Spleen (tissue), 11 donors: ENCODE data around the gene FNDC3A. TPM values are rescaled to one million over a fixed set of nuclear protein-coding genes. Genes with fewer than 3 reads are reported as not detected.

Experiments used
- DNase-seq: peaks from one replicate; pipeline ENCODE4 v3.0.0-alpha.2; 2020
- H3K27ac ChIP-seq, 8 donors: fragments of 200-600 bp; sonication (generic) in 7 of 8; 1 replicate in 4 of 8; 2 replicates in 4 of 8; pipeline versions ENCODE4 v1.5.0 to v1.8.0; 2016 to 2021; ENCODE audit warnings: inconsistent platforms in 4 of 8, mild to moderate bottlenecking in 4 of 8, moderate library complexity in 1 of 8
- H3K27me3 ChIP-seq, 7 donors: fragments of 200-600 bp; sonication (generic) in 6 of 7; replicated peaks in 1 of 7; 1 replicate in 4 of 7; 2 replicates in 3 of 7; pipeline versions ENCODE4 v1.5.0 to v1.8.0; 2016 to 2021; ENCODE audit warnings: inconsistent platforms in 3 of 7, mild to moderate bottlenecking in 1 of 7
- H3K36me3 ChIP-seq, 6 donors: fragments of 200-600 bp; sonication (generic) in 5 of 6; 1 replicate in 4 of 6; 2 replicates in 2 of 6; pipeline versions ENCODE4 v1.5.0 to v1.8.0; 2016 to 2021; ENCODE audit warnings: inconsistent platforms in 2 of 6
- H3K4me1 ChIP-seq, 6 donors: fragments of 200-600 bp; sonication (generic) in 5 of 6; 1 replicate in 3 of 6; 2 replicates in 3 of 6; pipeline versions ENCODE4 v1.5.0 to v1.8.0; 2016 to 2021; ENCODE audit warnings: inconsistent platforms in 3 of 6
- H3K4me3 ChIP-seq, 8 donors: fragments of 200-600 bp; sonication (generic) in 7 of 8; 1 replicate in 4 of 8; 2 replicates in 4 of 8; pipeline versions ENCODE4 v1.5.0 to v1.8.0; 2016 to 2021; ENCODE audit warnings: inconsistent platforms in 4 of 8, mild to moderate bottlenecking in 4 of 8, moderate library complexity in 2 of 8
- H3K9me3 ChIP-seq, 8 donors: fragments of 200-600 bp; sonication (generic) in 7 of 8; 1 replicate in 4 of 8; 2 replicates in 4 of 8; pipeline versions ENCODE4 v1.5.0 to v1.8.0; 2016 to 2021; ENCODE audit warnings: inconsistent platforms in 4 of 8
- POLR2A ChIP-seq, 3 donors: fragments of 450-650 bp; IDR thresholded peaks; one replicate each; pipeline ENCODE4 v1.5.1; 2017; ENCODE audit warnings: antibody characterized with exemption in 3 of 3, mild to moderate bottlenecking in 1 of 3
- POLR2AphosphoS5 ChIP-seq, 3 donors: sonication (generic); formaldehyde crosslinking; IDR thresholded peaks; one replicate each; pipeline ENCODE4 v1.5.1; 2017; ENCODE audit warnings: antibody characterized with exemption in 3 of 3
- WGBS, 5 donors: extraction: QIAGEN DNeasy Blood & Tissue Kit in 3 of 5; methylation state at CpG; one replicate each; pipeline versions ENCODE4 v1.1.5 to v1.1.7; 2013 to 2018; 5-methylcytosine and 5-hydroxymethylcytosine counted together
- intact Hi-C: fragments of 100-400 bp; cut with DNase I; formaldehyde crosslinking; loops from one replicate; pipeline ENCODE4 v1.15.0; 2023; ENCODE audit warnings: low total_unique reads
- polyA plus RNA-seq, 3 donors: library from polyadenylated mRNA; stranded (reverse); fragments of 200-250 nt; gene quantifications; one replicate each; pipeline ENCODE4 v1.2.1, GENCODE V29; 2013
- total RNA-seq, 7 donors: library from RNA; depleted of rRNA in 3 of 7; stranded (reverse); fragments of >200 nt in 3 of 7; fragmentation: NEBNext Ultra II Directional in 4 of 7; extraction: Animal tissue kit (Norgen Biotek cat#: 25700) in 4 of 7; gene quantifications; one replicate each; pipeline versions ENCODE4 v1.1.0 to v1.2.1, GENCODE V29; 2016 to 2021
- TF ChIP-seq, protein P1 (sequence below), 11 experiments: fragments of 200-600 bp in 7 of 11; fragments of 450-650 bp in 4 of 11; sonication (generic) in 4 of 11; IDR thresholded peaks in 8 of 11; conservative IDR thresholded peaks in 3 of 11; 1 replicate in 7 of 11; 2 replicates in 4 of 11; pipeline versions ENCODE4 v1.4.0 to v1.8.0; 2016 to 2021; ENCODE audit warnings: antibody characterized with exemption in 11 of 11, inconsistent platforms in 4 of 11, mild to moderate bottlenecking in 1 of 11
- donor health status: healthy with polysubstance abuse.
- donor health status: DM: no; HTN: no; CAD: no; lungs with moderate emphysema.
- donor health status: DM: no; HTN: no; CAD: no.
- donor health status: Bipolar disorder and iron deficiency.
- donor health status: healthy.
- donor health status: DM: no; HTN: no; CAD: no.
- donor health status: DM: yes; HTN: yes; CAD: no.

The FNDC3A gene
- total and polyA plus RNA-seq, 10 donors = 11.2 to 83.7 (median 53.8) TPM

DNA sequence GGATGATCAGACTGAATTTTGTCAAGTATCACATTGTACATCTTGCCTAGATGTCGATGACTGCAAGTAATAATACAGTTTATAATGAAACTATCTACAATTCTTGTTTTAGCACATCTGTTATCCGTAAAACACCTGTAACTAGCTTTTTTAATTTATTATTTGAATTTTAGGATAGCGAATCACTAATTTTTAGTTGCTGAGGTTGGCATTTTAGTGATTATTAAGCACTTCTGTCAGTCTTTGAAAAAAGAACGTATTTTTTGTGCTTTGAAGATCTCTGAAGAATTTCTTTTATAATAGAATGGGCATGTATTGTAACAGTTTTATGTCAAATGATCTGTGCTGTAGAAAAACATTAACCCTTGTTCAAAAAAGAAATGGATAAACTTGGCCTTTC lies 232.9 kb downstream of the FNDC3A start:
- TF ChIP-seq POLR2A (IDR thresholded peaks at IDR 0.05) = no peak
- no peak for TF ChIP-seq POLR2AphosphoS5 (IDR thresholded peaks at IDR 0.05)
- TF ChIP-seq, protein P1, sequence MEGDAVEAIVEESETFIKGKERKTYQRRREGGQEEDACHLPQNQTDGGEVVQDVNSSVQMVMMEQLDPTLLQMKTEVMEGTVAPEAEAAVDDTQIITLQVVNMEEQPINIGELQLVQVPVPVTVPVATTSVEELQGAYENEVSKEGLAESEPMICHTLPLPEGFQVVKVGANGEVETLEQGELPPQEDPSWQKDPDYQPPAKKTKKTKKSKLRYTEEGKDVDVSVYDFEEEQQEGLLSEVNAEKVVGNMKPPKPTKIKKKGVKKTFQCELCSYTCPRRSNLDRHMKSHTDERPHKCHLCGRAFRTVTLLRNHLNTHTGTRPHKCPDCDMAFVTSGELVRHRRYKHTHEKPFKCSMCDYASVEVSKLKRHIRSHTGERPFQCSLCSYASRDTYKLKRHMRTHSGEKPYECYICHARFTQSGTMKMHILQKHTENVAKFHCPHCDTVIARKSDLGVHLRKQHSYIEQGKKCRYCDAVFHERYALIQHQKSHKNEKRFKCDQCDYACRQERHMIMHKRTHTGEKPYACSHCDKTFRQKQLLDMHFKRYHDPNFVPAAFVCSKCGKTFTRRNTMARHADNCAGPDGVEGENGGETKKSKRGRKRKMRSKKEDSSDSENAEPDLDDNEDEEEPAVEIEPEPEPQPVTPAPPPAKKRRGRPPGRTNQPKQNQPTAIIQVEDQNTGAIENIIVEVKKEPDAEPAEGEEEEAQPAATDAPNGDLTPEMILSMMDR (IDR thresholded peaks at IDR 0.05 in 8 of 11, conservative IDR thresholded peaks at IDR 0.05 in 3 of 11) = no peak
- no peaks in the 10 kb centered on the region for H3K27me3 ChIP-seq
- H3K4me1 ChIP-seq = peaks cover 0 to 5% (median 3%) of the 10 kb centered on the region in 6 donors
- H3K4me3 ChIP-seq = no peak overlapping the region
- intact Hi-C loops = no loop called here
- no peak overlapping the region for H3K27ac ChIP-seq
- 92 to 98% (median 96%) methylated on average over 4 of the region's 4 CpGs for WGBS, 5 donors
- peaks cover 0 to 69% (median 32%) of the 10 kb centered on the region in 6 donors for H3K36me3 ChIP-seq
- no peaks in the 10 kb centered on the region for H3K9me3 ChIP-seq
- no peak for DNase-seq

DNA sequence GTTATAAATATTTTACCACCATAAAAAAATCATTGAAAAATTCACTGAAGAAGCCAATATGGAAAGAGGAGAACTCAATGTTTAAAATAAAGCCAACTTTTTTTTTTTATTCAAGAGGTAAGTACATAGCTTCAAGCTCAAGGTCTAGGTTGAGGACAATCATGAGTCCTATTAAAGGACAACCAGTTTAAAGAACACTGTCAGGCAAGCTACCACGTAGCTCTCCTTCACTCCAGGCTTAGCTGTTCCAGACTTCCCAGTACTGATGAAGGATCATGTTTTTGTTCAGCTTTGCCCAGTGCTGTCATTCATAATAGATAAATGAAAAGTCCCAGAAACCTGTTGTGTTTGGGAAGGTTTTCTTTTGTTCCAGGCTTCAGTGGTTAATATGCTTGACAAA lies 234.4 kb downstream of the FNDC3A start:
- no peaks in the 10 kb centered on the region for H3K27me3 ChIP-seq
- H3K9me3 ChIP-seq = no peaks in the 10 kb centered on the region
- peaks cover 0 to 20% (median 10%) of the 10 kb centered on the region in 6 donors for H3K4me1 ChIP-seq
- DNase-seq = no peak
- H3K4me3 ChIP-seq = no peak overlapping the region
- peaks cover 0 to 54% (median 25%) of the 10 kb centered on the region in 6 donors for H3K36me3 ChIP-seq
- intact Hi-C loops = no loop called here
- TF ChIP-seq, protein P1 (IDR thresholded peaks at IDR 0.05 in 8 of 11, conservative IDR thresholded peaks at IDR 0.05 in 3 of 11) = no peak
- TF ChIP-seq POLR2A (IDR thresholded peaks at IDR 0.05) (no peak), POLR2AphosphoS5 (IDR thresholded peaks at IDR 0.05) (no peak)
- no peak overlapping the region for H3K27ac ChIP-seq
- WGBS, 5 donors = 88 to 100% (median 95%) methylated on average over 1 of the region's 1 CpG

DNA sequence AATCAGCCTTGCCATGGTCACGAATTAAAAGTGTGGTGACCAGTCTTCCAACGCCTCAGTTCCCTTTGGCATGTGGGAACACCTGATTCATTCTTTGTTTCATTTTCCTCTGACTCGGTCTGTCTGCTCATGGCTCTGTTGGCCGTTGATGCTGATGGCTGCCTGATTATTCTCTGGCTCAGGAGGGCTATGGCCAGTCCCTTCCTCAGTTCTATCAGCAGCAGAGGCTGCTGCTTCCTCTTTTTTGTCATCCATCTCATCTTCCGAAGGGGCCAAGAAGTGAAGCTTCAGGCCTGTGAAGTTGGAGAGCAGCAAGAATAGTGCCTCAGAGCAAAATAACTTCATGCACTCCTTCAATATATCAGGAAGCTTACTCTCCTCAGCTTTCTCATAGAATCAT lies 235.0 kb downstream of the FNDC3A start:
- no peaks in the 10 kb centered on the region for H3K27me3 ChIP-seq
- H3K36me3 ChIP-seq = peaks cover 0 to 48% (median 23%) of the 10 kb centered on the region in 6 donors
- 85 to 95% (median 92%) methylated on average over 5 of the region's 5 CpGs for WGBS, 5 donors
- intact Hi-C loops = no loop called here
- H3K4me1 ChIP-seq = peaks cover 0 to 23% (median 13%) of the 10 kb centered on the region in 6 donors
- no peak for DNase-seq
- no peaks in the 10 kb centered on the region for H3K9me3 ChIP-seq
- no peak overlapping the region for H3K27ac ChIP-seq
- TF ChIP-seq POLR2AphosphoS5 (IDR thresholded peaks at IDR 0.05) (peak in 1 of 3 donors; percentile 18), POLR2A (IDR thresholded peaks at IDR 0.05) (no peak)
- TF ChIP-seq, protein P1 (IDR thresholded peaks at IDR 0.05 in 8 of 11, conservative IDR thresholded peaks at IDR 0.05 in 3 of 11) = no peak
- no peak overlapping the region for H3K4me3 ChIP-seq

DNA sequence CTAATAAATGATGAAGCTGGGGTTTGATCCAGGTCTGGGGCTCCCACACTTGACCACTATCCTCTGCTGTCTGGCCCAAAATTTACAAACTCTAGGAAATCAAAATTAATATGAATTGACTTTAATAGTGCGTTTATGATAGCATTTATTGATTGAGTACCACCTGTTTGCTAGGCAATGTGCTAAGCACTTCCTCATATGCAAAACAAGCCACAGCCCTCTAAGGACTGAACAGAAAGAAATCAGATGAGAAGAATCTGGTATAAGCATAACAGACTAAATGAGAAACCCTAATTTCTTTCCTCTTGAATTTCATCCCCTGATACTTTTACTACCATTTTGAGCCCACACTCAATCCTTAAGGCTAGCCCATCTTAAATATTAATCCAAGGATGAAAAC lies 237.8 kb downstream of the FNDC3A start:
- H3K36me3 ChIP-seq = peaks cover 0 to 20% (median 2%) of the 10 kb centered on the region in 6 donors
- no peak for DNase-seq
- H3K4me1 ChIP-seq = peaks cover 0 to 39% (median 14%) of the 10 kb centered on the region in 6 donors
- intact Hi-C loops = no loop called here
- no peaks in the 10 kb centered on the region for H3K9me3 ChIP-seq
- H3K4me3 ChIP-seq = peak overlapping the region in 1 of 8 donors; percentile 9
- TF ChIP-seq, protein P1 (IDR thresholded peaks at IDR 0.05 in 8 of 11, conservative IDR thresholded peaks at IDR 0.05 in 3 of 11) = no peak
- TF ChIP-seq POLR2A (IDR thresholded peaks at IDR 0.05) (no peak), POLR2AphosphoS5 (IDR thresholded peaks at IDR 0.05) (no peak)
- WGBS, 5 donors = 63 to 86% (median 67%) methylated on average over 1 of the region's 1 CpG
- peak overlapping the region in 4 of 8 donors; percentile 56 to 83 (median 73) for H3K27ac ChIP-seq
- peaks cover 0 to 16% (median 5%) of the 10 kb centered on the region in 7 donors for H3K27me3 ChIP-seq
